DOHH2 (cell line): ENCODE data around the gene NUCKS1.

Experiments used
- H3F3A ChIP-seq: fragments of 200-600 bp; sonication (generic), shearing (Covaris generic); 2 replicates; pipeline ENCODE4 v1.6.0; 2016; ENCODE audit warnings: antibody characterized with exemption, mild to moderate bottlenecking; ENCODE audit not compliant: control insufficient read depth, insufficient read depth
- H3K27ac ChIP-seq: fragments of 200-600 bp; sonication (generic); 2 replicates; pipeline ENCODE4 v1.5.1; 2014; ENCODE audit warnings: low read depth, mild to moderate bottlenecking, low read length, moderate library complexity
- H3K27me3 ChIP-seq: fragments of 200-600 bp; sonication (generic); 2 replicates; pipeline ENCODE4 v1.6.1; 2014; ENCODE audit warnings: mild to moderate bottlenecking, low read length, mixed read lengths; ENCODE audit not compliant: control insufficient read depth
- H3K36me3 ChIP-seq: fragments of 200-600 bp; sonication (generic); 2 replicates; pipeline ENCODE4 v1.6.1; 2014; ENCODE audit warnings: mild to moderate bottlenecking, low read length, moderate library complexity, mixed read lengths; ENCODE audit not compliant: control insufficient read depth
- H3K4me1 ChIP-seq: fragments of 200-600 bp; sonication (generic); 2 replicates; pipeline ENCODE4 v1.6.1; 2014; ENCODE audit warnings: mild to moderate bottlenecking, low read length, mixed read lengths; ENCODE audit not compliant: control insufficient read depth
- H3K4me2 ChIP-seq: fragments of 200-600 bp; sonication (generic); 2 replicates; pipeline ENCODE4 v1.6.0; 2014; ENCODE audit warnings: mild to moderate bottlenecking, low read length, moderate library complexity
- H3K4me3 ChIP-seq: fragments of 200-600 bp; sonication (generic); 2 replicates; pipeline ENCODE4 v1.5.1; 2014; ENCODE audit warnings: mild to moderate bottlenecking, low read length, mixed read lengths
- H3K79me2 ChIP-seq: fragments of 200-600 bp; sonication (generic); 2 replicates; pipeline ENCODE4 v1.6.1; 2014; ENCODE audit warnings: mild to moderate bottlenecking, low read length, mixed read lengths; ENCODE audit not compliant: control insufficient read depth
- H3K9me2 ChIP-seq: fragments of 200-600 bp; sonication (generic); replicated peaks from 2 replicates; pipeline ENCODE4 v1.6.1; 2014; ENCODE audit warnings: mild to moderate bottlenecking, low read length, mixed read lengths; ENCODE audit not compliant: control insufficient read depth
- H3K9me3 ChIP-seq: fragments of 200-600 bp; sonication (generic); 2 replicates; pipeline ENCODE4 v1.6.1; 2014; ENCODE audit warnings: antibody characterized with exemption, low read length, mixed read lengths; ENCODE audit not compliant: control insufficient read depth, insufficient read depth
- H4K20me1 ChIP-seq: fragments of 200-600 bp; sonication (generic); 2 replicates; pipeline ENCODE4 v1.6.0; 2014; ENCODE audit warnings: low read depth, mild to moderate bottlenecking, antibody characterized with exemption, low read length, moderate library complexity; ENCODE audit not compliant: control insufficient read depth, insufficient read depth
- CTCF ChIP-seq: fragments of 200-600 bp; sonication (generic); IDR thresholded peaks from one replicate; pipeline ENCODE4 v1.5.1; 2014; ENCODE audit warnings: antibody characterized with exemption, mild to moderate bottlenecking, low read depth, low read length; ENCODE audit not compliant: poor library complexity, severe bottlenecking
- EZH2phosphoT487 ChIP-seq: fragments of 200-600 bp; sonication (generic); IDR thresholded peaks from 2 replicates; pipeline ENCODE4 v1.6.1; 2017; ENCODE audit warnings: borderline replicate concordance, mild to moderate bottlenecking, antibody characterized with exemption, low read length, moderate library complexity, mixed read lengths

The NUCKS1 gene

GRCh38 chr1:205772607-205773032 is 22.6 kb upstream of the NUCKS1 start:
- Histone ChIP-seq H3K4me1 (peaks cover 13% of the 10 kb centered on the region), H3K27ac (no peak overlapping the region), H4K20me1 (no peaks in the 10 kb centered on the region), H3K4me3 (no peak overlapping the region), H3K9me2 (no peaks in the 10 kb centered on the region), H3K79me2 (no peaks in the 10 kb centered on the region), H3F3A (0 out of 2 replicates have a peak, but pooled peaks cover 2% of the 10 kb centered on the region), H3K36me3 (no peaks in the 10 kb centered on the region), H3K9me3 (no peaks in the 10 kb centered on the region), H3K27me3 (peaks cover 4% of the 10 kb centered on the region; the same call in 1 of the 2 replicates), H3K4me2 (no peak overlapping the region)
- TF ChIP-seq CTCF: no peak
- TF ChIP-seq EZH2phosphoT487: no peak

GRCh38 chr1:205770618-205771017 is 20.6 kb upstream of the NUCKS1 start:
- Histone ChIP-seq H4K20me1 (no peaks in the 10 kb centered on the region), H3F3A (0 out of 2 replicates have a peak, but pooled peaks cover 2% of the 10 kb centered on the region), H3K27me3 (peaks cover 4% of the 10 kb centered on the region; the same call in 1 of the 2 replicates), H3K9me2 (no peaks in the 10 kb centered on the region), H3K9me3 (no peaks in the 10 kb centered on the region), H3K36me3 (no peaks in the 10 kb centered on the region), H3K27ac (no peak overlapping the region), H3K4me3 (no peak overlapping the region), H3K79me2 (no peaks in the 10 kb centered on the region), H3K4me1 (peaks cover 10% of the 10 kb centered on the region), H3K4me2 (no peak overlapping the region)
- no peak for TF ChIP-seq EZH2phosphoT487
- TF ChIP-seq CTCF: no peak

GRCh38 chr1:205769641-205770365 is 19.8 kb upstream of the NUCKS1 start:
- no peaks in the 10 kb centered on the region for H4K20me1 ChIP-seq
- no peaks in the 10 kb centered on the region for H3K9me2 ChIP-seq
- peaks cover 7% of the 10 kb centered on the region for H3K4me1 ChIP-seq
- H3K4me2 ChIP-seq: no peak overlapping the region
- H3K79me2 ChIP-seq: no peaks in the 10 kb centered on the region
- H3K27ac ChIP-seq: no peak overlapping the region
- no peaks in the 10 kb centered on the region for H3K9me3 ChIP-seq
- H3F3A ChIP-seq: 0 out of 2 replicates have a peak, but pooled peaks cover 2% of the 10 kb centered on the region
- no peaks in the 10 kb centered on the region for H3K36me3 ChIP-seq
- H3K27me3 ChIP-seq: peaks cover 4% of the 10 kb centered on the region; the same call in 1 of the 2 replicates
- no peak for TF ChIP-seq CTCF
- TF ChIP-seq EZH2phosphoT487: no peak
- no peak overlapping the region for H3K4me3 ChIP-seq
